GM18502 (cell line): ENCODE data around the gene RBMS2.
A peak's percentile ranks its signal among the peaks of the same experiment; 100 is the strongest.
"Not testable (repeated sequence)": the region's sequence is repeated elsewhere in the genome, so short reads cannot be mapped to it uniquely, and the experiment has no call there.

Experiments
- ATAC-seq: cut with Tn5 transposase; IDR thresholded peaks from one replicate; pipeline ENCODE4 v1.9.1; 2021; ENCODE audit warnings: mild to moderate bottlenecking; ENCODE audit not compliant: unreplicated experiment, poor library complexity

Gene RBMS2

GRCh38 chr12:56510786-56511185 lies 10.8 kb upstream of the RBMS2 start:
- no peak for ATAC-seq

DNA sequence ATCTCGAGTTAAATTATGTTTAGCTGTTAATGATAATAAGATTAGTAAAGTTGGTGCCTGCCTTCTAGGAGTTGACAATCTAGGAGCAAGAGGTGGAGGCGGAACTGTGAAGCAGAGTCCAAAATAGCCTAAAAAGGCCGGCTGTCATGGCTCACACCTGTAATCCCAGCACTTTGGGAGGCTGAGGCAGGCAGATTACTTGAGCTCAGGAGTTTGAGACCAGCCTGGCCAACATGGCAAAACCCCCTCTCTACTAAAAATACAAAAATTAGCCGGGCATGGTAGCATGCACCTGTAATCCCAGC lies 7.7 kb upstream of the RBMS2 start:
- ATAC-seq = not testable (repeated sequence)

DNA sequence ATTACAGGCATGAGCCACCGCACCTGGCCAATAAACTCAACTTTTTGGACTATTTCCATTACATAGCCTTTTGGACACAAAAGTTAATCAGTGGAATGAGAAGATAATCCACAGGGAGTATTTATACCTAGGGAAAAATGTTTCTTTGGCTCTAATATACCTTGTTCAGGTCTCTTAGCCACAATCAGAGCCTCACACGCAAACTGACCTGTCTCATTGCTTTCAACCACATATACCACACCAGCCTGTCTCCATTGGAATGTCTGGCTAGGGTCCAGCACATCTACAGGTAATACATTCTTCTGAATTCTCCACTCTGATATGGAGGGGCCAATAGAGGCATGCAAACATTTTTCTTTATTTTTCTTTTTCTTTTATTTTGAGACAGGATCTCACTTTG lies 3.8 kb upstream of the RBMS2 start:
- ATAC-seq = no peak

- no peak for ATAC-seq
Measured at GRCh38 chr12:56518570-56518969, 3.0 kb upstream of the RBMS2 start.

DNA sequence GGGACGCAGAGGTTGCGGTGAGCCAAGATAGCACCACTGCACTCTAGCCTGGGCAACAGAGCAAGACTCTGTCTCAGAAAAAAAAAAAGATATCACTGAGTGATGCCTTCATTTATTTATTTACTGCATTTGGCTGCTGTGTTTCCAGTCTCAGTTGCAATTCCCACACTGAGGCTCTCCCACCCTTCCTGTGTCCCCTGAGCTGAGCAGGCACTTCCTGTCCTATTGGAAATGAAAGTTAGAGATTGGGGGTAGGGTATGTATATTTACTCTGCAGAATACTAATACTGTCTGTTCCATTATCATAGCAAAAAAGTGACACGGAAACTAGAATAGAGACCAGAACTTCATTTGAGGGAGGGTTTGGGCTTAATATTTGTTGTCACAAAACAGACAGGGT lies 1.6 kb upstream of the RBMS2 start:
- no peak for ATAC-seq

GRCh38 chr12:56520506-56520905 lies 1.1 kb upstream of the RBMS2 start:
- no peak for ATAC-seq

- no peak for ATAC-seq
Measured at GRCh38 chr12:56521209-56521589, 421 bp upstream of the RBMS2 start.

DNA sequence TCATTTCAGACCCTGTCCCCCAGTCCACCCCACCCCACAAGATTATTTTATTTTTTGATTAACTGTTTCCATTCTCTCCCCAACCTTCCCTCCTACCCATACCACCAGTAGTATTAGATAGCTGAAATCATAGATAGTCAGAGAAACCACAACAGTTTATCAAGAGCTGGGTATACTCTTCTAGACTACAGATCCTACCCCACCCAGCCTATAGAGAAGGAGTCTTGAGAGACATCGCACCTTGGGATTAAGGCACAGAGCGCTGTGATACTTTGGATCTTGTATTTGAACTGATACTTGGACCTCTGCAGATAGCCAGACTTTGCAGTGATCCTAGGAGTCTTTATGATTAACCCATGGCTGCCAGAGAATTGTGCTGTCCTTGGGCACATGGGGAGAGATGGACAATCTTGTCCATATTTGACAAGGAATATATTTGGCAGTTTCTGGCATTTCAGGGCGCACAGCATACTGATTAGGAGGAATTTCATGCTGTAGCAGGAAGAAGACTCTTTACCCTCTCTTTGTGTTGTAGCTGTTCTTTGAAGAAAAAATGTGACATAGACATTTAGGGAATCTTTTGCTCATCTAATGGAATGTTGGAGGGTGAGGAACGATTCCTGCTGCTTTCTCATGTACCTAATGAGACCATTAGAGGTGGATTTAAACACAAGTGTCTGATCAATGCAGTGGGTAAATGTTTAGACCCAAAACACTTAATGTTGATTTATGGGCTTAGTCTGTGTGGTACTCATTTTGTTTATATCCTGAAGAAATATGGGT lies 982 bp downstream of the RBMS2 start:
- no peak for ATAC-seq

DNA sequence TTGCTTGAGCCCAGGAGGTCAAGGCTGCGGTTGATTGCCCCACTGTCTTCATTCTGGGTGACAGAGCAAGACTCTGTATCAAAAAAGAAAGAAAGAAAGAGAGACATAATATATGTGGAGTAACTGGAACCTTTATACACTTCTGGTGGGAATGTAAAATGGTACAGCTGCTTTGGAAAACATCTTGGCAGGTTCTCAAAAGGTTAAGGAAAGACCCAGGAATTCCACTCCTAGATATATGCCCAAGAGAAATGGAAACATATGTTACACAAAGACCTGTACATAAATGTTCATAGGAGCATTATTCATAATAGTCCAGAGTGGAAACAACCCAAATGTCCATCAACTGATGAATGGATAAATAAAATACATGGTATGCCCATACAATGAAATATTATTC lies 7.2 kb downstream of the RBMS2 start:
- no peak for ATAC-seq

DNA sequence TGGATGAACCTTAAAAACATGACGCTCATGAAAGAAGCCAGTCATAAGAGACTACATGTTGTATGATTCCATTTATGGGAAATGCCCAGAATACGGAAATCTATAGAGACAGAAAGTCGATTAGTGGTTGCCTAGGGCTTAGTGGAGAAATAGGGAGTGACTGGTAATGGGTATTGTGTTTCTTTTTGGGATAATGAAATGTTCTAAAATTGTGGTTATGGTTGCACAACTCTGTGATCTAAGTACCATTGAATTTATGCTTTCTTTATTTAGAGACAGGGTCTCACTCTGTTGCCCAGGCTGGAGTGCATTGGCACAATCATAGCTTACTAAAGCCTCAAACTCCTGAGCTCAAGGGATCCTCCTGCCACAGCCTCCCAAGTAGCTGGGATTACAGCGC lies 8.0 kb downstream of the RBMS2 start:
- ATAC-seq = no peak

GRCh38 chr12:56530390-56531055 lies 8.9 kb downstream of the RBMS2 start:
- ATAC-seq = no peak

DNA sequence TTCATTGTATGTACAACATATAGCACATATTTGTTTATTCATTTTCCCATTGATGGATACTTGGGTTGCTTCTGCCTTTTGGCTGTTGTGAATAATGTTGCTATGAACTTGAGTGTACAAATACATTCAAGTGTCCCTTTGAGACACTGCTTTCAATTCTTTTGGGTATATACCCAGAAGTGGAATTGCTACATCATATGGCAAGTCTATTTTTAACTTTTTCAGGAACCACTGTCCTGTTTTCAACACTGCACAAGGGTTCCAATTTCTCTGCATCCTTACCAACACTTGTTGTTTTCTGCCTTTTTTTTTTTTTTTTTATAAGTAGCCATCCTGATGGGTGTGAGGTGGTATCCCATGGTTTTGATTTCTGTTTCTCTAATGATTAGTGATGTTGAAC lies 15.9 kb downstream of the RBMS2 start:
- no peak for ATAC-seq

- no peak for ATAC-seq
Measured at GRCh38 chr12:56541631-56542030, 20.0 kb downstream of the RBMS2 start.

GRCh38 chr12:56542164-56542563 lies 20.5 kb downstream of the RBMS2 start:
- ATAC-seq = no peak

- ATAC-seq = no peak
Measured at GRCh38 chr12:56545023-56545604, 23.5 kb downstream of the RBMS2 start.

DNA sequence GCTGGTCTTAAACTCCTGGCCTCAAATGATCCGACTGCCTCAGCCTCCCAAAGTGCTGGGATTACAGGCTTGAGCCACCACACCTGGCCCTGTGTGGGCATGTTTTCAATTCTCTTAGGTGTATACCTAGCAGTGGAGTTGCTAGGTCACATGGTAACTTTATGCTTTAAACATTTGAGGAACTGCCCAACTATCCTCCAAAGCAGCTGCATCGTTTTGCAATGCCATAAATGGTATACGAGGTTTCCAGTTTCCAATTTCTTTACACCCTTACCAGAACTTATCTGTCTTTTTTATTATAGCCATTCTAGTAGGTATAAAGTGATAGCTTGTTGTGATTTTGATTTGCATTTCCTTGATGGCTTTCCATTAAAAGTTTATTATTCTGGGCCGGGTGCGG lies 25.1 kb downstream of the RBMS2 start:
- no peak for ATAC-seq

- no peak for ATAC-seq
Measured at GRCh38 chr12:56551070-56551469, 29.4 kb downstream of the RBMS2 start.

DNA sequence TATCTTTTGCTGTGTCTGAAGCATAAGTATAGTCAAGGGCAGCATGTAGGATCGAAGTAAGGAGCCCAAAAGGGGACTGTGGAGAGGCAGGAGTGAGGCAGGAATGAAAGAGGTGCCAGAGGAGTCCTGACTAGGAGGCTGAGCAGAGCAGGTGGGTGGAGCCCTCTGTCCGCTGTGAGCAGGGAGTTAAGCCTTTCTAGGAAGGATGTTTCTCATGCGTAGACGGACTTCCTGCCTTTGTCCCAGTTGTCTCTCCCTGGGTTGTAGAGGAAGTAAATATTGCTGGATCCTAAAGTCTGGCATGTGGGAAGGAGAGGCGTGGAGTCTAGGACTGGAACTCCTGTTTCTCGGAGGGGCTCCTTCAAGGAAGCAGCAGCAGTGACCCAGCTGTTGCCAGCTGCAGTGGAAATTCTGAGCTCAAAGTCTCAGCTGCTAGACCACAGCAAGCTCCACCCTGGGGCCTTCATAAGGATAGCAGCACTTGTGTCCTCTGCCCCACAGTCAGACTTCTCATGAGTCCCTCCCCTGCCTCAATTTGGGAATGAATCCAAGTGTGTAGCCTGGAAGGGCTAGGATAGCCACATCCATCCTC lies 44.0 kb downstream of the RBMS2 start:
- peak; percentile 58 for ATAC-seq

DNA sequence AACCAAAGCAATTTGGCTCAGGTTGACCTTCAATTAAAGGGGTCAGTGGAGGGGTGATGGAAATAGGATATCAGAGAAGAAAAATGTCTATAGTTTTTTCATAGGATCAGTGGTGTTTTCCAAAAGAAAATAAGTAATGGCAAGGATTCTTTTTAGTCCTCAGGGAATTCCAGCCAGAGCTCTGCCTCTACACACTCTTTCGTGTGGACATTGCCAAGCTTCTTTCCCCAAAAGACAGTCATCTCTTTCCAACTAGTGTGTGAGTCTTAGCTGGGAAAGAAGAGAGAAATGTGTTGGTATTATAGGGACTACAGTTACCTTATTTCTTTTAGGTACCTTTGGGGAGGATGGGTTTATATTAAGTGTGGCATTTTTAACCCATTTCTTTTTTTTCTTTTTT lies 46.5 kb downstream of the RBMS2 start:
- no peak for ATAC-seq

- no peak for ATAC-seq
Measured at GRCh38 chr12:56571121-56571520, 49.5 kb downstream of the RBMS2 start.

DNA sequence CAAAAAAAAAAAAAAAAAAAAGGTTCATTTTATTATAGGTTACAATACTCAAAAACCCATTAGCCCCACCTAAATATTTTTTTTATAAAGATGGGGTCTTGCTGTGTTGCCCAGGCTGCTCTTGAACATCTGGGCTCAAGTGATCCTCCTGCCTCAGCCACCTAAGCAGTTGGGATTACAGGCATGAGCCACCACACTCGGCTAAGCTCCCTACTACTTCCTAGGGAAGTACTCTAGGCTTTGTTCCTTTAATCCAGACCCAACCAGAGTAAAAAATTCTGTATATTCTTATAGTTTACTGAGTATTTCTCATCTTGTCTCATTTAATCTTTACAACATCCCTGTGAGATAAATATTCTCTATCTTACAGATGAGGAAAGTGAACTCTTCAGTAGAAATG lies 50.7 kb downstream of the RBMS2 start:
- ATAC-seq = no peak

DNA sequence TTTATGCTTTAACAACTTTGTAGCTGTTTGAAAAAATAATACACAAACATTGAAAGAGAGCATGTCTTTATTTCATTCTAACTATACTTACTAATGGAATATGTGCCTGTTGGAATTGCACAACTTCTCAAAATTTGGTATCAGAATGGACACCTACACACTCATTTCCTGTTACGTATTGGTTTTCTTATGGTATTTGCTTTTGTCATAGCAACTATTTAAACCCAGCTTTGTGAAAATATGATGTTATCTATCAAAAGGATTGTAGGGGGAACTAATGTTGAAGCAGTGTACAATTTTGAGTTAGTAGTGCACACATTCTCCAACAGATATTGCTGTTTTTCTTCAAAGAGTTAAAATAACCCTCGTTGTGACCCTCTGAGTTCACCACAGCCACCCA lies 52.6 kb downstream of the RBMS2 start:
- no peak for ATAC-seq
